H1 (cell line): ENCODE data around the gene ARHGEF2. TPM values are rescaled to one million over a fixed set of nuclear protein-coding genes. Genes with fewer than 3 reads are reported as not detected.
A peak's percentile ranks its signal among the peaks of the same experiment; 100 is the strongest.

ENCODE experiments used
- CTCF ChIA-PET: fragments of 300-600 bp; sonication (Branson Sonifier 250); formaldehyde crosslinking; loops from one replicate; lab custom pipeline; 2021; ENCODE audit not compliant: partially characterized antibody; lab: Charles Lee
- POLR2A ChIA-PET: fragments of 300-600 bp; sonication (Branson Sonifier 250); formaldehyde crosslinking; loops from one replicate; lab custom pipeline; 2021; ENCODE audit warnings: inconsistent platforms; ENCODE audit not compliant: partially characterized antibody; lab: Charles Lee
- DNase-seq, 2 experiments: peaks; one replicate each; pipeline versions ENCODE4 v3.0.0 to v3.0.0-alpha.2; 2010 to 2022; ENCODE audit warnings: low spot score in 2 of 2, low read depth in 1 of 2, mixed read lengths in 1 of 2
- FAIRE-seq: peaks from 2 replicates; lab custom pipeline; 2011; peaks lifted over from hg19 to GRCh38; lab: Jason Lieb, UNC
- H2AFZ ChIP-seq: 2 replicates; pipeline ENCODE4 v1.8.1; 2012; ENCODE audit warnings: low read length, inconsistent platforms
- H2AK5ac ChIP-seq: 2 replicates; pipeline ENCODE4 v1.6.1; 2013; ENCODE audit warnings: low read depth, low read length
- H2BK120ac ChIP-seq: replicated peaks from 2 replicates; pipeline ENCODE3; 2013; ENCODE audit warnings: low read depth, low read length, inconsistent platforms
- H2BK12ac ChIP-seq: 2 replicates; pipeline ENCODE4 v1.6.1; 2013; ENCODE audit warnings: low read depth, low read length
- H2BK15ac ChIP-seq: 2 replicates; pipeline ENCODE4 v1.6.1; 2013; ENCODE audit warnings: low read length
- H2BK20ac ChIP-seq: 2 replicates; pipeline ENCODE4 v1.6.1; 2013; ENCODE audit warnings: low read length
- H2BK5ac ChIP-seq: 2 replicates; pipeline ENCODE4 v1.6.1; 2013; ENCODE audit warnings: low read depth, low read length
- H3K14ac ChIP-seq: 2 replicates; pipeline ENCODE4 v1.6.1; 2013; ENCODE audit warnings: inconsistent platforms; ENCODE audit not compliant: insufficient read length
- H3K18ac ChIP-seq: 2 replicates; pipeline ENCODE4 v1.6.1; 2013; ENCODE audit warnings: low read length; ENCODE audit errors: extremely low read depth
- H3K23ac ChIP-seq: 2 replicates; pipeline ENCODE4 v1.6.1; 2013; ENCODE audit warnings: inconsistent platforms; ENCODE audit not compliant: insufficient read length
- H3K23me2 ChIP-seq: 2 replicates; pipeline ENCODE4 v1.6.1; 2013; ENCODE audit warnings: low read depth, low read length
- H3K27ac ChIP-seq: 2 replicates; pipeline ENCODE4 v1.6.1; 2011; ENCODE audit warnings: low read depth, low read length, inconsistent platforms
- H3K27me3 ChIP-seq, 4 experiments: replicated peaks in 1 of 4; 1 replicate in 1 of 4; 2 replicates in 3 of 4; pipeline versions ENCODE4 v1.6.1 to v1.8.1; 2011 to 2013; ENCODE audit warnings: low read length in 3 of 4, mild to moderate bottlenecking in 3 of 4, inconsistent platforms in 2 of 4, mixed read lengths in 2 of 4, moderate library complexity in 1 of 4; ENCODE audit not compliant: control insufficient read depth in 3 of 4, insufficient read depth in 3 of 4; ENCODE audit errors: extremely low read depth in 1 of 4
- H3K36me3 ChIP-seq, 4 experiments: 2 replicates each; pipeline versions ENCODE4 v1.6.1 to v1.8.1; 2011 to 2013; ENCODE audit warnings: mild to moderate bottlenecking in 4 of 4, low read length in 3 of 4, moderate library complexity in 2 of 4, control low read depth in 1 of 4, inconsistent platforms in 1 of 4; ENCODE audit not compliant: insufficient read depth in 4 of 4, control insufficient read depth in 2 of 4
- H3K4ac ChIP-seq: replicated peaks from 2 replicates; pipeline ENCODE3; 2013; ENCODE audit warnings: low read length, low read depth, mixed read lengths, inconsistent platforms; ENCODE audit not compliant: insufficient read length
- H3K4me1 ChIP-seq, 4 experiments: replicated peaks in 1 of 4; 1 replicate in 1 of 4; 2 replicates in 3 of 4; pipeline versions ENCODE4 v1.6.1 to v1.8.1; 2011 to 2013; ENCODE audit warnings: low read length in 3 of 4, inconsistent platforms in 2 of 4, mixed read lengths in 1 of 4; ENCODE audit not compliant: insufficient read depth in 4 of 4, control insufficient read depth in 3 of 4
- H3K4me2 ChIP-seq, 2 experiments: 2 replicates each; pipeline versions ENCODE4 v1.6.1 to v1.8.1; 2011 to 2013; ENCODE audit warnings: low read depth in 2 of 2, low read length in 2 of 2, control low read depth in 1 of 2, inconsistent platforms in 1 of 2, mild to moderate bottlenecking in 1 of 2; ENCODE audit not compliant: insufficient read depth in 1 of 2
- H3K4me3 ChIP-seq, 4 experiments: fragments of 200-600, 300-600 bp in 1 of 4; sonication (generic), shearing (Covaris generic), sonication (Bioruptor Twin) in 1 of 4; 2 replicates each; pipeline versions ENCODE4 v1.5.1 to v1.8.1; 2011 to 2016; ENCODE audit warnings: low read length in 4 of 4, low read depth in 3 of 4, control low read depth in 2 of 4, inconsistent platforms in 2 of 4, mild to moderate bottlenecking in 2 of 4, mixed read lengths in 1 of 4, moderate library complexity in 1 of 4; ENCODE audit not compliant: insufficient read depth in 2 of 4; ENCODE audit errors: extremely low read depth in 1 of 4
- H3K56ac ChIP-seq: replicated peaks from 2 replicates; pipeline ENCODE3; 2013; ENCODE audit warnings: low read depth, mild to moderate bottlenecking, mixed read lengths, low read length, inconsistent platforms; ENCODE audit not compliant: insufficient read length
- H3K79me1 ChIP-seq: 2 replicates; pipeline ENCODE4 v1.6.1; 2013; ENCODE audit warnings: low read depth, low read length, control low read depth
- H3K79me2 ChIP-seq, 2 experiments: 2 replicates each; pipeline versions ENCODE4 v1.6.1 to v1.8.1; 2012 to 2013; ENCODE audit warnings: low read length in 2 of 2, mild to moderate bottlenecking in 2 of 2, inconsistent platforms in 1 of 2; ENCODE audit not compliant: insufficient read depth in 2 of 2, control insufficient read depth in 1 of 2
- H3K9ac ChIP-seq, 4 experiments: replicated peaks in 1 of 4; 1 replicate in 1 of 4; 2 replicates in 3 of 4; pipeline versions ENCODE4 v1.6.1 to v1.8.1; 2011 to 2013; ENCODE audit warnings: low read depth in 3 of 4, low read length in 3 of 4, control low read depth in 2 of 4, mild to moderate bottlenecking in 2 of 4, moderate library complexity in 2 of 4, inconsistent platforms in 1 of 4; ENCODE audit errors: extremely low read depth in 1 of 4
- H3K9me3 ChIP-seq, 2 experiments: 2 replicates each; pipeline versions ENCODE4 v1.6.1 to v1.8.1; 2012 to 2013; ENCODE audit warnings: mild to moderate bottlenecking in 2 of 2, moderate library complexity in 2 of 2, control low read depth in 1 of 2, inconsistent platforms in 1 of 2, low read depth in 1 of 2, low read length in 1 of 2, mixed read lengths in 1 of 2; ENCODE audit not compliant: insufficient read depth in 2 of 2
- H4K20me1 ChIP-seq, 2 experiments: replicated peaks in 1 of 2; 2 replicates each; pipeline versions ENCODE3 to v1.8.1; 2011 to 2013; ENCODE audit warnings: inconsistent platforms in 2 of 2, low read length in 2 of 2, mild to moderate bottlenecking in 1 of 2; ENCODE audit not compliant: insufficient read depth in 2 of 2, control insufficient read depth in 1 of 2
- H4K5ac ChIP-seq: 2 replicates; pipeline ENCODE4 v1.6.1; 2013; ENCODE audit warnings: low read length, low read depth, mixed read lengths, inconsistent platforms; ENCODE audit not compliant: insufficient read length
- H4K8ac ChIP-seq: 2 replicates; pipeline ENCODE4 v1.8.0; 2013; ENCODE audit warnings: mild to moderate bottlenecking, moderate library complexity, low read length, inconsistent platforms; ENCODE audit not compliant: insufficient read depth; ENCODE audit errors: extremely low read depth
- H4K91ac ChIP-seq: replicated peaks from 2 replicates; pipeline ENCODE3; 2013; ENCODE audit warnings: low read length, mixed read lengths, inconsistent platforms; ENCODE audit not compliant: insufficient read length
- SP4 ChIP-seq: IDR thresholded peaks from 2 replicates; pipeline ENCODE4 v1.6.1; 2012; ENCODE audit warnings: low read length, inconsistent platforms
- TAF7 ChIP-seq: optimal IDR thresholded peaks from 2 replicates; pipeline ENCODE3; 2011; ENCODE audit warnings: low read depth, mild to moderate bottlenecking, inconsistent platforms, low read length, moderate library complexity, borderline replicate concordance
- YY1 ChIP-seq: IDR thresholded peaks from 2 replicates; pipeline ENCODE4 v1.6.1; 2011; ENCODE audit warnings: low read depth, mild to moderate bottlenecking, low read length
- WGBS, 2 experiments: shearing (Covaris generic) in 1 of 2; methylation state at CpG; one replicate each; pipeline versions ENCODE4 v1.1.6 to v1.1.7; 2013 to 2015; ENCODE audit warnings: low lambda C conversion rate in 2 of 2, mixed read lengths in 2 of 2, inconsistent platforms in 1 of 2, low coverage in 1 of 2, missing lambda C conversion rate in 1 of 2; ENCODE audit not compliant: insufficient replicate concordance in 2 of 2, insufficient coverage in 1 of 2, insufficient read length in 1 of 2; ENCODE audit errors: extremely low coverage in 1 of 2, missing lambda C conversion rate in 1 of 2; 5-methylcytosine and 5-hydroxymethylcytosine counted together
- polyA plus RNA-seq, 7 experiments: library from polyadenylated mRNA; depleted of rRNA in 3 of 7; stranded (reverse) in 5 of 7; unstranded in 2 of 7; fragments of >200 nt in 5 of 7; fragments of 200-250 nt in 2 of 7; gene quantifications; 1 replicate in 5 of 7; 2 replicates in 1 of 7; 4 replicates in 1 of 7; pipeline versions ENCODE4 v1.2.1 to v1.2.3, GENCODE V29; 2011 to 2013; ENCODE audit warnings: missing spikeins in 2 of 7, mixed read lengths in 2 of 7
- total RNA-seq: library from RNA; stranded (reverse); fragmentation: NEBNext Ultra II Directional; extraction: Animal tissue kit (Norgen Biotek cat#: 25700); gene quantifications from 2 replicates; pipeline ENCODE4 v1.2.1, GENCODE V29; 2021

The ARHGEF2 gene
- total and polyA plus RNA-seq, 2 of the 8 experiments (the other 6 are each of a cell fraction or from before 2014, with no cell fraction given): 42.7 to 80.5 TPM

GRCh38 chr1:155932081-155932480 is 46.3 kb downstream of the ARHGEF2 start:
- FAIRE-seq (no peak), DNase-seq (no peak)
- Histone ChIP-seq H3K56ac (no peak overlapping the region), H3K4me1 (peaks cover 0 to 2% (median 1%) of the 10 kb centered on the region in 4 experiments; a peak in 4 of 7 replicates), H4K8ac (no peak overlapping the region), H3K79me1 (peaks cover 2% of the 10 kb centered on the region; the same call in 1 of the 2 replicates), H3K27me3 (no peaks in the 10 kb centered on the region), H3K4me2 (peak overlapping the region; percentile 40 to 85; a peak in 1 of 4 replicates), H4K5ac (no peak overlapping the region), H4K91ac (no peak overlapping the region), H3K36me3 (peaks cover 24 to 62% (median 45%) of the 10 kb centered on the region in 4 experiments), H3K14ac (no peak overlapping the region), H3K9me3 (no peaks in the 10 kb centered on the region), H2BK20ac (no peak overlapping the region), H3K4me3 (peak overlapping the region in 1 of 4 experiments; percentile 89; a peak in 1 of 8 replicates), H3K27ac (no peak overlapping the region), H3K79me2 (peaks cover 10 to 51% of the 10 kb centered on the region in 2 experiments), H3K23me2 (peaks cover 5% of the 10 kb centered on the region), H3K4ac (no peak overlapping the region), H2BK12ac (no peak overlapping the region), H2BK15ac (no peak overlapping the region), H2BK120ac (no peak overlapping the region), H3K18ac (no peak overlapping the region), H2AFZ (no peak overlapping the region), H4K20me1 (peaks cover 0 to 15% of the 10 kb centered on the region in 2 experiments), H2AK5ac (no peak overlapping the region), H3K9ac (no peak overlapping the region), H3K23ac (no peak overlapping the region), H2BK5ac (no peak overlapping the region)
- POLR2A ChIA-PET: interaction anchor here (0.6 to 6.7 kb wide), 10 partner anchors 12 to 624 kb away, joined by 3 to 109 read pairs (median 4); no protein-coding TSS in a partner anchor
- TF ChIP-seq TAF7: no peak
- no peak for TF ChIP-seq SP4
- no peak for TF ChIP-seq YY1
- CTCF ChIA-PET: interaction anchor here (1.0 to 2.6 kb wide), 10 partner anchors 9 to 385 kb away, joined by 3 to 11 read pairs (median 4); partner anchors contain the start of gene ARHGEF2
- WGBS, 2 experiments: 78% methylated on average over 1 of the region's 1 CpG; no CpG with 5 or more reads in 1 of the 2 experiments
